Memory B cell (primary cell): ENCODE results near the gene SLC35D2.
A peak's percentile ranks its signal among the peaks of the same experiment; 100 is the strongest.
"Not testable (repeated sequence)": the region's sequence is repeated elsewhere in the genome, so short reads cannot be mapped to it uniquely, and the experiment has no call there.

Source experiments
- ATAC-seq: fragments of 150-1000 bp; cut with Tn5 transposase; 2 replicates; pipeline ENCODE4 v1.10.0; 2021; ENCODE audit warnings: low read depth, mild to moderate bottlenecking, moderate library complexity
- DNase-seq, 2 donors: peaks; one replicate each; pipeline ENCODE4 v3.0.0; 2022; ENCODE audit warnings: low spot score in 2 of 2
- H3K27ac Mint-ChIP-seq: one replicate; pipeline ENCODE4 v1.8.0; 2022; ENCODE audit warnings: mild to moderate bottlenecking, moderate library complexity, mixed read lengths
- H3K27me3 Mint-ChIP-seq: one replicate; pipeline ENCODE4 v1.8.0; 2022; ENCODE audit warnings: mixed read lengths
- H3K36me3 Mint-ChIP-seq: one replicate; pipeline ENCODE4 v1.8.0; 2022; ENCODE audit warnings: mild to moderate bottlenecking, mixed read lengths
- H3K4me1 Mint-ChIP-seq: one replicate; pipeline ENCODE4 v1.8.0; 2022; ENCODE audit warnings: mixed read lengths
- H3K4me3 Mint-ChIP-seq: one replicate; pipeline ENCODE4 v1.8.0; 2022; ENCODE audit warnings: mild to moderate bottlenecking, moderate library complexity, mixed read lengths
- H3K9me3 Mint-ChIP-seq: one replicate; pipeline ENCODE4 v1.8.0; 2022; ENCODE audit warnings: mixed read lengths

SLC35D2 gene

DNA sequence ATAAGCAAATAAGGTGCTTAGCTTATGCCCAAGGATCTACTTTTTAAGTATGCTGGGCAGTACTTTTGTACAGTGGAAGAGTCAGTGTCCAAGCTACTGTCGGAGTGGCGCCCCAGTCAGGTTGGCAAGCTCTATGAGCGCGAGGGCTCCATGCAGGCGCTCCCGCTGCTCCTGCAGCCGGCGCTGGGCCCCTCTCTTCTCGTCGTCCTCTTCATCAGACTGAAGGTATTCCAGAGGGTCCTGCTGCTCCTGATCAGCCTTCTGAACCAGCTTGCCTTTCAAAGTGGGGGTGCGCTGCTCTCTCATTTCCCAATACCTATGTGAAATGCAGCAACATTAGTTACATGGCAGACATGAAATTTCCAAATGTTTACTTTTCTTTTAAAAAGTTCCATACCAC is 4.6 kb upstream of the SLC35D2 start:
- H3K4me1 Mint-ChIP-seq, result peaks cover 2% of the 10 kb centered on the region
- H3K36me3 Mint-ChIP-seq, result peaks cover 9% of the 10 kb centered on the region

GRCh38 chr9:96386157-96386556 is 2.6 kb upstream of the SLC35D2 start:
- ATAC-seq (no peak), DNase-seq (no peak)
- Mint-ChIP-seq H3K27me3 (no peaks in the 10 kb centered on the region), H3K4me3 (no peak overlapping the region), H3K4me1 (peaks cover 14% of the 10 kb centered on the region), H3K9me3 (no peaks in the 10 kb centered on the region), H3K36me3 (peaks cover 6% of the 10 kb centered on the region), H3K27ac (no peak overlapping the region)

More for the DNA sequence above, 4.6 kb upstream of the SLC35D2 start:
- Mint-ChIP-seq H3K27ac (no peak overlapping the region), H3K4me3 (no peak overlapping the region), H3K27me3 (no peaks in the 10 kb centered on the region), H3K9me3 (no peaks in the 10 kb centered on the region)
- DNase-seq (no peak), ATAC-seq (no peak)

DNA sequence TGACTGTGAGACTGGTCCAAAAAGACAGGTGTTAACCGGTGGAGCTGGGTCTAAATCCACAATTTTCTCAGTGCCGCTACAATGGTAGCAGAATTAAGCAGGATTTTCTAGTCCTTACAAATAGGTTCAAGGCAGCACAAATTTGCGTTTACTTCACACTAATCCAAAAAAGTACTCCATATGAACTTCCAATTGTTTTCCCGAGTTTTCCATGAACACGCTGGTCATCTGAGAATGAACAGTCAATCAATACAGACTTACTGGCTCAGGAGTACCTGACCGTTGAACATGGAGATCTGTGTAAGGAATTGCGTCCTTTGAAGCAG is 709 bp downstream of the SLC35D2 start:
- H3K27ac Mint-ChIP-seq, result peak overlapping the region; percentile 50
- H3K27me3 Mint-ChIP-seq, result no peaks in the 10 kb centered on the region
- DNase-seq (no peak), ATAC-seq (no peak)
- peaks cover 20% of the 10 kb centered on the region for H3K4me1 Mint-ChIP-seq
- H3K36me3 Mint-ChIP-seq, result peaks cover 8% of the 10 kb centered on the region
- peak overlapping the region; percentile 80 for H3K4me3 Mint-ChIP-seq
- no peaks in the 10 kb centered on the region for H3K9me3 Mint-ChIP-seq

DNA sequence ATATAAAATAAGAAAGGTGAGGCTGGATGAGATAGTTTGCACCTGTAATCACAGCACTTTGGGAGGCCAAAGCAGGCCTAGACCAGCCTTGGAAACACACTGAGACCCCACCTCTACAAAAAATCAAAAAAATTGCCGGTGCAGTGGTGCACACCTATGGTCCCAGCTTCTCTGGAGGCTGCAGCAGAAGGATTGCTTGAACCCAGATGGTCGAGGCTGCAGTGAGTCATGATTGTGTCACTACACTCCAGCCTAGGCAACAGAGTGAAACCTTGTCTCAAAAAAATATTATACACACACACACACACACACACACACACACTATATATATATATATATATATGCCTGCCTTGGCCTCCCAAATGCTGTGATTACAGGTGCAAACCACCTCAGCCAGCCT is 1.3 kb downstream of the SLC35D2 start:
- no peak overlapping the region for H3K27ac Mint-ChIP-seq
- H3K4me1 Mint-ChIP-seq, result peaks cover 21% of the 10 kb centered on the region
- no peak for ATAC-seq
- no peaks in the 10 kb centered on the region for H3K9me3 Mint-ChIP-seq
- DNase-seq, result no peak
- H3K27me3 Mint-ChIP-seq, result no peaks in the 10 kb centered on the region
- H3K36me3 Mint-ChIP-seq, result peaks cover 12% of the 10 kb centered on the region
- no peak overlapping the region for H3K4me3 Mint-ChIP-seq

- ATAC-seq, result no peak
- H3K36me3 Mint-ChIP-seq, result peaks cover 12% of the 10 kb centered on the region
- DNase-seq, result no peak
- H3K27ac Mint-ChIP-seq, result no peak overlapping the region
- H3K4me3 Mint-ChIP-seq, result no peak overlapping the region
- no peaks in the 10 kb centered on the region for H3K27me3 Mint-ChIP-seq
- H3K4me1 Mint-ChIP-seq, result peaks cover 21% of the 10 kb centered on the region
- no peaks in the 10 kb centered on the region for H3K9me3 Mint-ChIP-seq
These were observed 1.8 kb downstream of the SLC35D2 start for GRCh38 chr9:96381696-96382095.

- Mint-ChIP-seq H3K36me3 (peaks cover 12% of the 10 kb centered on the region), H3K27me3 (no peaks in the 10 kb centered on the region)
- no peak for ATAC-seq
These were observed 2.4 kb downstream of the SLC35D2 start for GRCh38 chr9:96381125-96381524.

GRCh38 chr9:96379461-96379860 is 4.0 kb downstream of the SLC35D2 start:
- ATAC-seq (no peak), DNase-seq (no peak)
- Mint-ChIP-seq H3K27me3 (no peaks in the 10 kb centered on the region), H3K27ac (no peak overlapping the region), H3K4me3 (no peak overlapping the region), H3K9me3 (no peaks in the 10 kb centered on the region), H3K36me3 (peaks cover 14% of the 10 kb centered on the region), H3K4me1 (peaks cover 19% of the 10 kb centered on the region)

More at GRCh38 chr9:96381125-96381524, 2.4 kb downstream of the SLC35D2 start:
- DNase-seq, result no peak
- Mint-ChIP-seq H3K9me3 (no peaks in the 10 kb centered on the region), H3K4me1 (peaks cover 21% of the 10 kb centered on the region), H3K4me3 (no peak overlapping the region), H3K27ac (no peak overlapping the region)

DNA sequence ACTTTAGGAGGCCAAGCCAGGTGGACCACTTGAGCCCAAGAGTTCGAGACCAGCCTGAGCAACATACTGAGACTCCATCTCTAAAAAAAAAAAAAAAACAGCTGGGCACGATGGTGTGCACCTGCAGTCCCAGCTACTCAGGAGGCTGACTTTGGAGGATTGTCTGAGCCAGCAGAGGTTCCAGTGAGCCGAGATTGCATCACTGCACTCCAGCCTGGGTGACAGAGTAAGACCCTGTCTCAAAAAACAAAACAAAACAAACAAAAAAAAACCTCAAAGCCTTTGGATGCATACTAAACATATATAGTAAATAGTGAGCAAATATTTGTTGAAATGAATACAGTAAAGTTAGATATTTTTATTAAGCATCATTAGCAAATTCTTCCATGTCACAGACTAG is 5.3 kb downstream of the SLC35D2 start:
- Mint-ChIP-seq H3K36me3 (peaks cover 14% of the 10 kb centered on the region), H3K27me3 (no peaks in the 10 kb centered on the region), H3K4me3 (no peak overlapping the region), H3K9me3 (no peaks in the 10 kb centered on the region), H3K27ac (no peak overlapping the region), H3K4me1 (peaks cover 19% of the 10 kb centered on the region)
- ATAC-seq (no peak), DNase-seq (no peak)

DNA sequence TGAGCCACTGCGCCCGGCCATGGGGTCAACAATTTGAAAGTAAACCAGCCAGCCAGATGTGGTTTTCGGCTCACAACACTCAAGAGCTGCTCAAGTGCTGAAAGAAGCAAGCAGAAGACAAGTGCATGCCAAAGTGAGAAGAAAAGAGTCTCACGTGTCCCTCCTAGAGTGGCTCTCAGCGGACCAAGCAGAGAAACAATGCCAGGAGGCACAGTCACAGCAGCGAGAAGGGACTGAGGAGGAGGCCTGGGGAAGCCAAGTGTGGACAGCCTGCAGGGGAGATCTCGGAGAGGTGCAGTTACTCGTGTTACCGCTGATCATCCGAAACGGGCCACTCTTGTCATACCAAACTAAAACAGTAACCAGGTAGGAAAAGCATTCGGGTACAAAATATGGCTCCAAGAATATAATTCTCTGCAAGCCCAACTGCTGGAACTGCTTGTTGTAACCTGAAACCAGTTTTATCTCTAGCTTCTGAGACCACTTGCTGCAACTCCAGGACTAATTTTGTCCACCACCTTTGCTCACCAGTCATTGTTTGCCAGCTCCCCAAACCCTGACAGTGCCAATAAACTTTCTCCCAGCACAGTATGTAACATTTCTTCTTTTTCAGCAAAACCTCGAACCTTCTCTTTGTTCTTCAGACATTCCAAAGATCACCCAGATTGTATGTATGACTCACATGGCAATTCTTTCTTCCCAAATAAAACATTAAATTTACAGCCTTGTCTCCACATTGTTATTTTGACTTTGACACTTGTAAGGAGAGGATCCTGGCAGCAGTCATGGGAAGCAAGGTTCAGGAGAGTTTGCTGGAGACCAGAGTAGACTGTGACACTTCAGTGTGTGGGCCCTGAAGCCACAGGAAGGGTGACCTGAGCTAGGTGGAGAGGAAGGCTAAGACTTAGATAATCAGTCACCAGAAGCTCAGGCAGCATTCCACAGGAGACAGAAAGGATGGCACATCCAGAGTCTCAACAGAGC is 6.3 kb downstream of the SLC35D2 start:
- Mint-ChIP-seq H3K4me3 (no peak overlapping the region), H3K27ac (no peak overlapping the region)
- DNase-seq, result no peak

DNA sequence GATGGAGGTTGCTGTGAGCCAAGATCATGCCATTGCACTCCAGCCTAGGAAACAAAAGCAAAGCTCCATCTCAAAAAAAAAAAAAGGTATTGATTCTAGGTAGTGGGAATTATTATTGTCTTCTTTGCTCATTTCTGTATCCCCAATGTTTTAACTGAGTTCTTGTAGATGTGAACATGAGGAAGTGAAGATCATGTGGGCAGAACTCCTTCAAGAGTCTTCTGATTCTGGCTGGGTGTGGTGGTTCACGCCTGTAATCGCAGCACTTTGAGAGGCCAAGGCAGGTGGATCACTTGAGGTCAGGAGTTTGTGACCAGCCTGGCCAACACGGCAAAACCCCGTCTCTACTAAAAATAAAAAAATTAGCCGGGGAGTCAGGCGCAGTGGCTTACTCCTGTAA is 8.0 kb downstream of the SLC35D2 start:
- not testable (repeated sequence) for ATAC-seq, H3K4me3 Mint-ChIP-seq, H3K27me3 Mint-ChIP-seq, H3K9me3 Mint-ChIP-seq, DNase-seq, H3K36me3 Mint-ChIP-seq, H3K27ac Mint-ChIP-seq, H3K4me1 Mint-ChIP-seq

More for the DNA sequence above, 6.3 kb downstream of the SLC35D2 start:
- Mint-ChIP-seq H3K9me3 (no peaks in the 10 kb centered on the region), H3K27me3 (no peaks in the 10 kb centered on the region), H3K4me1 (peaks cover 14% of the 10 kb centered on the region), H3K36me3 (peaks cover 14% of the 10 kb centered on the region)
- ATAC-seq, result no peak

DNA sequence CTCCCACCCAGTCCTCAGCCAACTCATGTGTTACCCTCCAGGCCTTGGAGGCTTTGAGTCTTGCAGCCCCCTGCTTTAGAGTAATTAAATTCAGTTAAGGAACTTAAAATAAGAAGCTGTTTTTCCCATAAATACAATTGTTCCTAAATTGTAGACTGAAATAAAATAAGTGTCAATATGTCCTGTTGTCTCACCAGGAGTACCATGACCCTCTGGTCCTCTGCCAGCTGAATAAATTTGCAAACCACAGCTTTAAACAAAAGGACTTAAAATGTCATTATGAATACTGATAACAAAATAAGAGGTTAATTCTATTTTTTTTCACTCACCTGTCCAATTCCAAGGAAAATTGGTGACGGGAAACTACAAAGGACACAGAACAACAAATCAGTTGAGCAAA is 15.6 kb downstream of the SLC35D2 start:
- no peak overlapping the region for H3K4me3 Mint-ChIP-seq
- no peak overlapping the region for H3K27ac Mint-ChIP-seq
- DNase-seq, result no peak
- no peaks in the 10 kb centered on the region for H3K27me3 Mint-ChIP-seq
- ATAC-seq, result no peak
- H3K4me1 Mint-ChIP-seq, result peaks cover 2% of the 10 kb centered on the region
- H3K9me3 Mint-ChIP-seq, result no peaks in the 10 kb centered on the region
- peaks cover 8% of the 10 kb centered on the region for H3K36me3 Mint-ChIP-seq

DNA sequence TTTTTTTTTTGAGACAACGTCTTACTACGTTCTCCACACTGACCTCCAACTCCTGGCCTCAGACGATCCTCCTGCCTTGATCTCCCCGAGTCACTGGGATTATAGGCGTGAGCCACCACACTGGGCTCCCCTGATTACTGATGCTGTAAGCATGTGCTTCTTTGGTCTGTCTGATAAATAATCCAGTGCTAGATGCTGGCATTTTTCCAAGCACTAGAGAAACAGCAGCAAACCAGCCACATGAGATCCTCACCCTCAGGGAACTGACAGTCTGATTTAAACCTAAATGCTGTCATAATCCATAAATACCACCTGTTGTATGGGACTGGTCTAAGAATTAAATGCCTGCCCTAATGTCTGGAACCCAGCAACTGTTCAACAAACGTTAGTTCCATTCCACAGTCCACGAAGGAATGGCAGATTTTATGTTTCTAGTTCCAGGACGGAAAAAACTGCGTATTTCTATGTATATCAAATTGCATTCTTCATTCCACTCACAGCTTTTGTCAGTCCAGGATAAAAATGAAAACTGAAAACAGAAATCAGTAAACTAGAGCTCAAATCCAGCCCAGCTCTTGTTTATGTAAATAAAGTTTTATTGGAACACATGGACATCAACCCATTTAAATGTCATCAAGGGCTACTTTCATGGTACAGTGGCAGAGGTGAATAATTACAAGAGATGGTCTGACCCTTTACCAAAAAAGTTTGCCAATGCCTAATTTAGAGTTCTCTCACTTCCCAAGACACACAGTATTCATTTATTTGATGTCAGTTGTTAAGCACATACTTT is 20.1 kb downstream of the SLC35D2 start:
- no peaks in the 10 kb centered on the region for H3K9me3 Mint-ChIP-seq
- peaks cover 13% of the 10 kb centered on the region for H3K36me3 Mint-ChIP-seq
- H3K27ac Mint-ChIP-seq, result no peak overlapping the region

GRCh38 chr9:96362119-96362518 is 21.4 kb downstream of the SLC35D2 start:
- H3K36me3 Mint-ChIP-seq, result peaks cover 13% of the 10 kb centered on the region
- not testable (repeated sequence) for H3K27ac Mint-ChIP-seq, H3K4me1 Mint-ChIP-seq, DNase-seq, H3K9me3 Mint-ChIP-seq, H3K27me3 Mint-ChIP-seq, ATAC-seq, H3K4me3 Mint-ChIP-seq

More for the DNA sequence above, 20.1 kb downstream of the SLC35D2 start:
- H3K4me1 Mint-ChIP-seq, result no peaks in the 10 kb centered on the region
- H3K27me3 Mint-ChIP-seq, result no peaks in the 10 kb centered on the region
- H3K4me3 Mint-ChIP-seq, result no peak overlapping the region
- ATAC-seq, result no peak
- no peak for DNase-seq

- H3K36me3 Mint-ChIP-seq, result peaks cover 13% of the 10 kb centered on the region
- no peak overlapping the region for H3K27ac Mint-ChIP-seq
- no peaks in the 10 kb centered on the region for H3K4me1 Mint-ChIP-seq
- H3K9me3 Mint-ChIP-seq, result no peaks in the 10 kb centered on the region
- H3K27me3 Mint-ChIP-seq, result no peaks in the 10 kb centered on the region
- no peak overlapping the region for H3K4me3 Mint-ChIP-seq
- no peak for DNase-seq
- ATAC-seq, result no peak
These were observed 21.8 kb downstream of the SLC35D2 start for GRCh38 chr9:96361668-96362067.
